Activated CD8-positive, alpha-beta memory T cell treated with anti-CD3 and anti-CD28 coated beads for 4 hours (primary cell): ENCODE results near the gene HMCN1.

Experiments
- DNase-seq, 2 donors: peaks; one replicate each; pipeline ENCODE4 v3.0.0-alpha.2; 2020; ENCODE audit warnings: low read depth in 2 of 2

The HMCN1 gene

GRCh38 chr1:185966471-185966870, 232.3 kb downstream of the HMCN1 start:
- DNase-seq: no peak

DNA sequence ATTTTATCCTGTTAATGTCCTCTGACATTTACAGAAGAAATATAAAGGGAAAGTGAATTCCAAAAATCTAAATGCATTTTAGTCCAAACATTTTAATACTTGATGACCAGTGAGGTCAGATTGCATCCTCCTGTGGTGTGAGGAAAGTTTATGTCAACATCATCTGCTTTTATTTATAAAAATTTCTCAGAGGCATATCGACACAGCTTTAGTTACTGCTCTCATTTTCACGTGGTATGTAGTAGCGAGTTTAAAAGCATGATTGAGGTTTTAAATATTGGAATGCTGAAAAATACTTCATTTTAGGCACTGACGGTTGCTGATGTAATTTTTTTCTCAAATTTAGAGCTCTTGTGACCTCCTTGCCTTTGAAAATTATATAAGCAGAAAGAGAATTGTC, 234.8 kb downstream of the HMCN1 start:
- DNase-seq: no peak

DNA sequence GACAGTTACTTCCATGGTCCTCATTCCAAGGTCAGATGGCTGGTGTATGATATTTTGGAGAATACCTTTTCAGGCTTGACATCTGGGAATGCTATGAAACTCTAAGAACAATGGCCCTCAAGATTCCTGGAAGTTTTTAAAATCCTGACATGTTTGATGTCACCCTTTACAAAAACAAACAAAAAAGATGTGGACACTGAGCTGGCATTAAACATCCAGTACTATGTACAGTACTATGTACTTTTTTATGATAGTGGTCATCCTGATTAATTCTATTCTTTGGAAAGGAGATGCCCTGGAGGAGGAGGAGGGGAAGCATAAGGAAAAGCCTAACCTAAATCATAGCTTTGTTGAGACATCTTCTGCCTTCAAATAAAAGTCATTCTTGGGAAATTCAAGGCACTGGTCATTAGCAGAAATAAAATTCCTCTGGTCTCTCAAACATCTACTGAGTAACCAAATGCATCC, 235.4 kb downstream of the HMCN1 start:
- DNase-seq: no peak

DNA sequence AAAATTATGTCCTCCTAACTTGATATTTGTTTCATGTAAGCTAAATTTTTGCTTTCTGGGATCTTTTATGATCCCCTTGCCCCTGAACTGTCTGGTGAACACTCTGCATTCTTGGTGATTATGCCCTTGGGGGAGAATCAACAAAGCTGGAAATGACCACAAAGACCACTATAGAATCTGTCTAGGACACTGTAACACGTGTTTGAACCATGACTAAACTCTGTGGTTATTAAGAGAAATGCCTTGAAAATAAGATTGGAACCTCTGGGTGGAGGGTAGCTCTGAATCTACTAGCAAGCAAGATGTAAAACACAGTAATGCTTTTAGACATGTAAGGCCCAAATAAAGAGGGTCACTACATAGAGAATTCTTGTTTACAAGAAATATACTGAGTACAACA, 237.5 kb downstream of the HMCN1 start:
- no peak for DNase-seq

DNA sequence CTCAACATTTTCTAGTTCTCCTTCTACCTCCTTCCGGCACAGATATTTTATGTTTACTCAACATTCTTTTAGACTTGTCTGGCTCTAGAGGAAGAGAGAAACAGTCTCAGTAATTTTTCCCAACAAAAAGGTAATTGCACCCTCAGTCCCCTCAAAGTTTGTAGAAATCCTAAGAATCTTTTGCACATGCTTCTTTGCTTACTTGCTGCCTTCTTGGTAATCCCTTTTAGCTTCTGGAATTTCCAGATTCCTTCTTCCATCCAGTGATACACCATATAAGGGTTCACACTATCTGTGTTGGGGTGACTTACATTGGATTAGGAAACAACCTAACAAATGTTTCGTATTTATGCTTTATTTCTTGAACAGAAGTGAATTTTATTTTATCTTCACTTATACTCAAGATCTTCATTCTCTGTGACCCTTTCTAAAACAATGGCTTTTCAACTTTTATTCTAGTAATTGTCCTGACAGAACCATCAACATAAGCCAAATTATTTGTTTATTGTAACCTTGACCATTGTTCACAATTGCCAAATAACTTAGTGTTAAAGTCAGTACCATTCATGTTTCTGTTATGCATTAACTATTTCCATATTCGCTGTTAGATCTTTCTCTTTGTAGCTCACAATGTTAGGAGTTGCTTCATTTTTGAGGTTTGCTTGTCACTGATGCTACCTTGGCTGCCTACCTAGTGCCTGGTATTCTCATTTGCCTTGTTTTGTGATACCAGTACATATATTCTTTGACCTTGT, 238.1 kb downstream of the HMCN1 start:
- DNase-seq: no peak

DNA sequence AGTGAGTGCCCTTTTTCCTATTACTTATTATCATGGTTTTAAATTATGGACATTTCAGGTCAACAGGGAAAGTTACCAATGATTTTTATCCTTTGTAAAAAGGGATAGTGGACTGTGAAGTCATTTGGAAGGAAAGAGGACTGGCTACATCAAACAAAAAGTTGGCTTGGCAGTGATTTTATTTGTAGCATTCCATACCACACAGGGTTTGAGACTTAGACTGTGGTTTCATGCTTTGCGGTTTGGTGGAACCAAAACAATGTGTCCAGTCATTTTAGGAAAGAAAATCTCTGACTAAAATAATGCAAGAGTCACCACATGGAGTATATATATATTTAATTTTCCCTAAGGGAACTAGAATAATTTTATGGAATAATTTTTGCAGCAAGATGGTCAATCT, 239.5 kb downstream of the HMCN1 start:
- no peak for DNase-seq

- DNase-seq: no peak
Measured at GRCh38 chr1:185974367-185975170, 240.4 kb downstream of the HMCN1 start.

GRCh38 chr1:185980891-185981290, 246.7 kb downstream of the HMCN1 start:
- no peak for DNase-seq

DNA sequence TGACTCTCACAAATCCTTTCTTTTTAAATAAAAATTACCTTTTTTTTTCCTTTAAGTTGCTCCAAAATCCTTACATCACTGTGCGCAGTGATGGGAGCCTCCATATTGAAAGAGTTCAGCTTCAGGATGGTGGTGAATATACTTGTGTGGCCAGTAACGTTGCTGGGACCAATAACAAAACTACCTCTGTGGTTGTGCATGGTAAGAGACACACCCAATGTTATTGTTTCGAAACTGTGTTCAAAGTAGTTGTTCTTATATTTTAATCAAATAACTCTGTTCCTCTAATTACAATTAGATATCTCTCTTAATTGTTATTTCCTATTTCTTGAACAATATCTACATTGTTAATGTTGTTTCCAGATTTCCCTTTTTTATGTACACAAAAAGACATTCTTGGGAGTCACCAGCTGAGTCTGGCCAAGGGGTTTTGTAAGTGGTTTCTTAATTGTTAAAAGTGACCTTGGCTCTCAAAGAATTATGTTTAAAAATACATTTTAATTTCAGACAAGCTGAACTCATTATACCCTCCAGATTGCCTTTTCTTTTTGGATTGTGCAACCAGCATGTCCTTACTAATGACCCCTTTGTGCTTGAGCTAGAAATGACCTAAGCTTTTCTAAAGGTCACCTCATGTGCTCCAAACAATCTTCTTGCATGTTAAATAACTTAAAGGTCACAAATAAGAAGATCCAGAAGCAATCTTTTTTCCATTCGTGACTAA, 250.1 kb downstream of the HMCN1 start:
- no peak for DNase-seq

- DNase-seq: no peak
Measured at GRCh38 chr1:185987611-185988321, 253.6 kb downstream of the HMCN1 start.

DNA sequence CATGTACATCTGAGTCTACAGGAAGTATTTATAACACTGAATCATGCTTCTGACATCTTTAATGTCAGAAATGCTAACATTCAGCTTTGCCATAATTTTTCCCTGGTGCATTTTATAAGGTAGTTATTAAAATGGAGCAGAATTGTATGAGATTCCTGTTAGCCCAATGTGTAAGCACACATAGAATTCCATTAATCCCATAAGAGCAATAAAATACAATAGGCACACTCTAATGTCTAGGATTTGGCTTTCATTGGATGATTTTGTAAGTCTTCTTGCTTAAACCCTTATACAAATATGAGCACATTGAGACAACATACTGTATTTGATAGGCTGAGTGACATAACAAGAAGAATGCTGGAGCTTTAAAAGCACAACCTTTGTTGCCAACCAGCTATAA, 256.4 kb downstream of the HMCN1 start:
- no peak for DNase-seq

DNA sequence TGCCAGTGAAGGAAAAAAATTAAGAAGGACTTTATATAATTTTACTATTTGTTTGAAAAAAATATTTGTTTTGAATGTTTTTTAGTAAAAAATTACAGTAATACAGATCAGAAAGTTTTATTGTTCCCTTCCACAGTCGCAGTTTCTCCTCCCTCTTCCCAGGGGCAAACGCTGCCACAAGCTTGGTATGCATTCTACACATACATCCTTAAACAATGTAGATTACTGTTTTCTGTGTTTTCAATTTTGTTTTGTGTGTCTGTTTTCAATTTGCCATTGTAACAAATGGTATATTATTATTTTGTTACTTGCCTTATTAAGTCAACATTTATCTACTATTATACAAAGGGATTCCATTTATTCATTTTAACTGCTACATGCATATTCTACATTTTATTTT, 257.1 kb downstream of the HMCN1 start:
- no peak for DNase-seq

DNA sequence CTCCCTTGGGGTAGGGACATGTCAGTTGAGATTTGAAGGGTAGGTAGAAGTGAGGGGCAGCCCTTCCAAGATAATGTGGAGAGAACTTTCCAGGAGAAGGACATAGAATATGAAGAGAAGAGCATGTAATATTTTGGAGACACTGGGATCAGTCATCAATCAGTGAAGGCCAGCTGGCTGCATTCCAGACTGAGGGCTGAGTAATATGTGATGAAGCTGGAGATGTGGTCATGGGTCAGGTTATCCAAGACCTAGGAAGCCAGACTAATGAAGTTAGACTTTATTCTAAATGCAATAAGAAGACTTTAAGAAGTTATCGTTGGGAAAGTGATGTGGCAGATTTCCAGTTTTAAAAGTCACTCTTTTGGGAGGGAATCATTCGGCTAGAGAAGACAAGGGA, 262.0 kb downstream of the HMCN1 start:
- no peak for DNase-seq

GRCh38 chr1:185998391-185998790, 264.2 kb downstream of the HMCN1 start:
- no peak for DNase-seq

DNA sequence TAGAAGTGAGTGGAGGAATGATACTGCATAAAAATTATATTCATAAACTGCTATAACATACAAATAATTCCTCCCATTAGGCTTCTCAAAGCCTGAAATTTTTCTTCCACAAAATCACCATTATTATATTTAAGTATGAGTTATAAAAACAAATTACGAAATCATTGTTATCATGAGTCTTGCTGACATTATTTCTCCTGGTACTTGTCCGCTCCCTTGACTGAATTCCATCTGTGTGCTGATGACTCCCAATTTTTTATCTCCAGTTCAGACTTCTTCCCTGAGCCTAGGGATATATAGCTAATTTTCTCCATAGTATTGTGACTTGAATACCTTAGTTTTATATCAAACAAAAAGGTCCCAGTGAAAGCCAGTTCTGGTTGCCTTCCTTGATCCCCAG, 268.2 kb downstream of the HMCN1 start:
- DNase-seq: no peak

DNA sequence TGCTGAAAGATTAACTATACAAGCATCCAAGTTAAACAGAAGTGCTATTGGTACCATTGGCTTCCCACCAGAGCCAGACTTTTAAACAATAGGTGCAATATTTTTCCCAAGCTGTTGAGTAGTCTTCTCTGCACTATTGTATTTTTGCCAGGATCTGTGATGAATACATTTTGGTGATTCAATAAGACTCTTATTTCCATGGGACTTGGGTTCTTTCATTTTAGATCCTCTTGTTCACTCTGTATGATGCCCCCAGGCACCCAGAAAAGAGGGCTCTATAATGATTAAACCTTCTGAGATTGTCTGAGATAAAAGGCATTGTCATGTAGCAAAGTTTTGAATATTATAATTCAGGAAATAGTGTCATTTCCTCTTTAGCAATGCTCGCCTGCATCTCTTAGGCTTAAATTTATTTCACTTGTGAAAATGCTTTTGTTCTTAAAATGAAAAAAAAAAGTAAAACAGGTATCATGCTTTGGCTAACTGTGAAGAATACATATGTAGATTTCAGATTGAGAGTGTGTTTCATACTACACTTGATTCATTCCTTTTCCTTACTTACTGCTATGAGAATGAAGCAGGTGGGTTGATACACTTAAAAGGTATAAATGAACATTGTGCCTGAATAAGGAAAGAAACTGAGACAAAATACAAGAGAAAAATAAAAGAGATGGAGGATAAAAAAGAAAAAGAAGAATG, 275.0 kb downstream of the HMCN1 start:
- DNase-seq: no peak

- no peak for DNase-seq
Measured at GRCh38 chr1:186014370-186015037, 280.3 kb downstream of the HMCN1 start.

- DNase-seq: no peak
Measured at GRCh38 chr1:186016856-186017255, 282.7 kb downstream of the HMCN1 start.

- no peak for DNase-seq
Measured at GRCh38 chr1:186022184-186022583, 288.0 kb downstream of the HMCN1 start.

DNA sequence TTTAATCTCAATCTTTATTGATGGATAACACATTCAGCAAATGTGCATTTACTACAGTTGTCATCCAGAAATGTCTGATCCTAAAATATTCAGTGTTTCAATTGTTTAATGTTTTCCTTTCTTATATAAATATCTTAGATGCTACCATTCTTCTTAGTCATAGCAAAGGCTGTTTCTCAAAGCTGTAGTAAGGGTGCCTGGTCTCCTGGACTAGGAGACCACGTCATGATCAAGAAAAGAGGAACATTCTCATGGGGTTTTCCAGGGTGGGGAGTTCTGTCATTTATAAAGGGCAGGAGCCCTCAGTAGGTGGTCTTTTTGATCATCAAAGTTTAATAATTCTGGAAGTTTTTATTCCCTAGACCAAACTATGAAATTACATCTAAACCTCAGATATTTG, 292.8 kb downstream of the HMCN1 start:
- DNase-seq: no peak

- DNase-seq: no peak
Measured at GRCh38 chr1:186027621-186028020, 293.4 kb downstream of the HMCN1 start.
